Dermis blood vessel endothelial cell (primary cell): ENCODE results near the gene GUCY1A2. TPM values are rescaled to one million over a fixed set of nuclear protein-coding genes. Genes with fewer than 3 reads are reported as not detected.

Experiments
- DNase-seq: peaks from one replicate; pipeline ENCODE4 v3.0.0; 2010
- total RNA-seq: library from RNA; depleted of rRNA; stranded (reverse); fragments of >200 nt; gene quantifications from 2 replicates; pipeline ENCODE4 v1.2.3, GENCODE V29; 2014

GUCY1A2 gene
- total RNA-seq, 1 donor from 2014 or later, result 0.17 TPM

GRCh38 chr11:106727256-106727655 is 291.0 kb downstream of the GUCY1A2 start:
- DNase-seq, result no peak

GRCh38 chr11:106724293-106724892 is 293.9 kb downstream of the GUCY1A2 start:
- DNase-seq, result no peak

- no peak for DNase-seq
Measured at GRCh38 chr11:106723071-106723470, 295.2 kb downstream of the GUCY1A2 start.

- no peak for DNase-seq
Measured at GRCh38 chr11:106717222-106717621, 301.1 kb downstream of the GUCY1A2 start.

- DNase-seq, result no peak
Measured at GRCh38 chr11:106714199-106714598, 304.1 kb downstream of the GUCY1A2 start.

GRCh38 chr11:106708348-106708747 is 309.9 kb downstream of the GUCY1A2 start:
- no peak for DNase-seq

GRCh38 chr11:106706355-106706754 is 311.9 kb downstream of the GUCY1A2 start:
- peak; percentile 71 for DNase-seq

GRCh38 chr11:106702805-106703204 is 315.5 kb downstream of the GUCY1A2 start:
- no peak for DNase-seq

- DNase-seq, result no peak
Measured at GRCh38 chr11:106697058-106697457, 321.2 kb downstream of the GUCY1A2 start.

GRCh38 chr11:106695506-106695905 is 322.8 kb downstream of the GUCY1A2 start:
- peak; percentile 4 for DNase-seq

- no peak for DNase-seq
Measured at GRCh38 chr11:106694501-106694900, 323.8 kb downstream of the GUCY1A2 start.

- DNase-seq, result no peak
Measured at GRCh38 chr11:106691807-106692365, 326.4 kb downstream of the GUCY1A2 start.

GRCh38 chr11:106690923-106691322 is 327.4 kb downstream of the GUCY1A2 start:
- DNase-seq, result no peak

- no peak for DNase-seq
Measured at GRCh38 chr11:106684944-106685343, 333.3 kb downstream of the GUCY1A2 start.

GRCh38 chr11:106683435-106683834 is 334.8 kb downstream of the GUCY1A2 start:
- DNase-seq, result no peak

- no peak for DNase-seq
Measured at GRCh38 chr11:106681435-106681834, 336.8 kb downstream of the GUCY1A2 start.

GRCh38 chr11:106679581-106679980 is 338.7 kb downstream of the GUCY1A2 start:
- no peak for DNase-seq

GRCh38 chr11:106679181-106679580 is 339.1 kb downstream of the GUCY1A2 start:
- DNase-seq, result no peak

GRCh38 chr11:106670069-106670468 is 348.2 kb downstream of the GUCY1A2 start:
- DNase-seq, result peak; percentile 24

- DNase-seq, result no peak
Measured at GRCh38 chr11:106668147-106668546, 350.1 kb downstream of the GUCY1A2 start.

- DNase-seq, result no peak
Measured at GRCh38 chr11:106656646-106657045, 361.6 kb downstream of the GUCY1A2 start.

- DNase-seq, result no peak
Measured at GRCh38 chr11:106644824-106645223, 373.5 kb downstream of the GUCY1A2 start.

GRCh38 chr11:106642331-106642730 is 375.9 kb downstream of the GUCY1A2 start:
- no peak for DNase-seq

GRCh38 chr11:106632283-106632682 is 386.0 kb downstream of the GUCY1A2 start:
- DNase-seq, result no peak

- DNase-seq, result no peak
Measured at GRCh38 chr11:106627694-106628093, 390.6 kb downstream of the GUCY1A2 start.
